ENCODE results near the gene PPM1G. TPM values are rescaled to one million over a fixed set of nuclear protein-coding genes. Genes with fewer than 3 reads are reported as not detected.

The PPM1G gene
- total and polyA plus RNA-seq, 7 donors: 44.0 to 167 (median 83.4) TPM

- H3K27me3 ChIP-seq (ENCODE audit: insufficient read depth in 3 of 3, low read length in 2 of 3): no peaks in the 10 kb centered on the region
- peak overlapping the region; percentile 96 for H3K27ac ChIP-seq
- ATAC-seq (no peak), DNase-seq (peak in 1 of 2 donors; percentile 63)
- 81 to 86% (median 82%) methylated on average over 18 of the region's 18 CpGs for WGBS, 3 donors
- TF ChIP-seq, protein P1, sequence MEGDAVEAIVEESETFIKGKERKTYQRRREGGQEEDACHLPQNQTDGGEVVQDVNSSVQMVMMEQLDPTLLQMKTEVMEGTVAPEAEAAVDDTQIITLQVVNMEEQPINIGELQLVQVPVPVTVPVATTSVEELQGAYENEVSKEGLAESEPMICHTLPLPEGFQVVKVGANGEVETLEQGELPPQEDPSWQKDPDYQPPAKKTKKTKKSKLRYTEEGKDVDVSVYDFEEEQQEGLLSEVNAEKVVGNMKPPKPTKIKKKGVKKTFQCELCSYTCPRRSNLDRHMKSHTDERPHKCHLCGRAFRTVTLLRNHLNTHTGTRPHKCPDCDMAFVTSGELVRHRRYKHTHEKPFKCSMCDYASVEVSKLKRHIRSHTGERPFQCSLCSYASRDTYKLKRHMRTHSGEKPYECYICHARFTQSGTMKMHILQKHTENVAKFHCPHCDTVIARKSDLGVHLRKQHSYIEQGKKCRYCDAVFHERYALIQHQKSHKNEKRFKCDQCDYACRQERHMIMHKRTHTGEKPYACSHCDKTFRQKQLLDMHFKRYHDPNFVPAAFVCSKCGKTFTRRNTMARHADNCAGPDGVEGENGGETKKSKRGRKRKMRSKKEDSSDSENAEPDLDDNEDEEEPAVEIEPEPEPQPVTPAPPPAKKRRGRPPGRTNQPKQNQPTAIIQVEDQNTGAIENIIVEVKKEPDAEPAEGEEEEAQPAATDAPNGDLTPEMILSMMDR (IDR thresholded peaks at IDR 0.05): no peak
- H3K4me1 ChIP-seq: peaks cover 15% of the 10 kb centered on the region
- peaks cover 10 to 77% of the 10 kb centered on the region in 2 donors for H3K36me3 ChIP-seq (ENCODE audit: insufficient read depth in 1 of 2, low read depth in 1 of 2)
- intact Hi-C loops (cut with DNase I): no loop called here
- no peak overlapping the region for H3K4me3 ChIP-seq
- no peaks in the 10 kb centered on the region for H3K9me3 ChIP-seq
Measured at GRCh38 chr2:27377618-27378095, 31.7 kb downstream of the PPM1G start.

- ATAC-seq (no peak), DNase-seq (no peak)
- intact Hi-C loops (cut with DNase I): no loop called here
- H3K36me3 ChIP-seq (ENCODE audit: insufficient read depth in 1 of 2, low read depth in 1 of 2): peaks cover 9 to 77% of the 10 kb centered on the region in 2 donors
- no peak overlapping the region for H3K4me3 ChIP-seq
- no peak overlapping the region for H3K27ac ChIP-seq
- no peaks in the 10 kb centered on the region for H3K9me3 ChIP-seq
- WGBS, 3 donors: 60 to 75% (median 62%) methylated on average over 10 of the region's 10 CpGs
- peaks cover 21% of the 10 kb centered on the region for H3K4me1 ChIP-seq
- TF ChIP-seq, protein P1 (IDR thresholded peaks at IDR 0.05): no peak
- no peaks in the 10 kb centered on the region for H3K27me3 ChIP-seq (ENCODE audit: insufficient read depth in 3 of 3, low read length in 2 of 3)
Measured at GRCh38 chr2:27376866-27377617, 32.3 kb downstream of the PPM1G start.

- Histone ChIP-seq H3K4me1 (peaks cover 27% of the 10 kb centered on the region), H3K4me3 (no peak overlapping the region), H3K27ac (no peak overlapping the region), H3K36me3 (ENCODE audit: insufficient read depth in 1 of 2, low read depth in 1 of 2) (peaks cover 6 to 72% of the 10 kb centered on the region in 2 donors), H3K9me3 (no peaks in the 10 kb centered on the region), H3K27me3 (ENCODE audit: insufficient read depth in 3 of 3, low read length in 2 of 3) (no peaks in the 10 kb centered on the region)
- TF ChIP-seq, protein P1 (IDR thresholded peaks at IDR 0.05): no peak
- intact Hi-C loops (cut with DNase I): no loop called here
- DNase-seq (no peak), ATAC-seq (no peak)
- WGBS, 3 donors: 62 to 71% (median 63%) methylated on average over 13 to 16 of the region's 16 CpGs
Measured at GRCh38 chr2:27376151-27376865, 33.1 kb downstream of the PPM1G start.

DNA sequence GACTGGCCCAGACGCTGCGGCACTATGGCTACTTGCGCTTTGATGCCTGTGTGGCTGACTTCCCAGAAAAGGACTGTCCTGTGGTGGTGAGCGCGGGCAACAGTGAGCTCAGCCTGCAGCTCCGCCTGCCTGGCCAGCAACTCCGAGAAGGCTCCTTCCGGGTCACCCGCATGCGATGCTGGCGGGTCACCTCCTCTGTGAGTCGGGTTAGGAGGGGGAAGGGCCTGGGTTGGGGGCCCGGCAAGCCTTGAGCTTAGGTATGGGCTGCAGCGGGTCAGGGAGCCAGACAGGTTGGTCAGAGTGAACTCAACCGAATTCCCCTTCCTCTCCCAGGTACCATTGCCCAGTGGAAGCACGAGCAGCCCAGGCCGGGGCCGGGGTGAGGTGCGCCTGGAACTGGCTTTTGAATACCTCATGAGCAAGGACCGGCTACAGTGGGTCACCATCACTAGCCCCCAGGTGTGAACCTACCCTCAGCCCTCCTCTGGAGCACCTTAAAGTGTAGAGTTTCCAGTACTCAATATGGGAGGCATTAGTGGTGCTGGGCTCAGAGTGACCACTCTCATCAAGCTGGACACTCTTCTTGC is 33.8 kb downstream of the PPM1G start:
- H3K4me1 ChIP-seq: peaks cover 27% of the 10 kb centered on the region
- TF ChIP-seq, protein P1 (IDR thresholded peaks at IDR 0.05): no peak

More for the DNA sequence above, 33.8 kb downstream of the PPM1G start:
- Histone ChIP-seq H3K4me3 (no peak overlapping the region), H3K36me3 (ENCODE audit: insufficient read depth in 1 of 2, low read depth in 1 of 2) (peaks cover 6 to 70% of the 10 kb centered on the region in 2 donors), H3K27ac (no peak overlapping the region), H3K27me3 (ENCODE audit: insufficient read depth in 3 of 3, low read length in 2 of 3) (no peaks in the 10 kb centered on the region), H3K9me3 (no peaks in the 10 kb centered on the region)
- ATAC-seq: no peak
- 85 to 90% (median 89%) methylated on average over 19 to 20 of the region's 20 CpGs for WGBS, 3 donors
- DNase-seq: no peak
- intact Hi-C loops (cut with DNase I): no loop called here
